Left lung (tissue), 14 donors: ENCODE measurements around the gene GLRB. TPM values are rescaled to one million over a fixed set of nuclear protein-coding genes. Genes with fewer than 3 reads are reported as not detected.

Source experiments
- ATAC-seq: fragments of 200-7000 bp; cut with Tn5 transposase; one replicate; pipeline ENCODE4 v1.9.1; 2020; ENCODE audit warnings: moderate library complexity
- DNase-seq, 4 donors: peaks; one replicate each; pipeline ENCODE4 v3.0.0-alpha.2; 2013 to 2020
- H3K27ac ChIP-seq, 2 donors: fragments of 200-600 bp; sonication (generic) in 1 of 2; one replicate each; pipeline versions ENCODE4 v1.5.0 to v1.8.0; 2020 to 2021
- H3K27me3 ChIP-seq, 2 donors: fragments of 200-600 bp; sonication (generic) in 1 of 2; one replicate each; pipeline versions ENCODE4 v1.5.0 to v1.8.0; 2020 to 2021
- H3K36me3 ChIP-seq, 2 donors: fragments of 200-600 bp; sonication (generic) in 1 of 2; one replicate each; pipeline versions ENCODE4 v1.5.0 to v1.8.0; 2020 to 2021
- H3K4me1 ChIP-seq, 2 donors: fragments of 200-600 bp; one replicate each; pipeline ENCODE4 v1.8.0; 2021
- H3K4me3 ChIP-seq, 2 donors: fragments of 200-600 bp; sonication (generic) in 1 of 2; one replicate each; pipeline versions ENCODE4 v1.5.0 to v1.8.0; 2020 to 2021; ENCODE audit warnings: mild to moderate bottlenecking in 1 of 2
- H3K9me3 ChIP-seq, 2 donors: fragments of 200-600 bp; sonication (generic) in 1 of 2; one replicate each; pipeline versions ENCODE4 v1.5.0 to v1.8.0; 2020 to 2021
- CTCF ChIP-seq, 2 donors: fragments of 200-600 bp; sonication (generic) in 1 of 2; IDR thresholded peaks; one replicate each; pipeline versions ENCODE4 v1.5.0 to v1.8.0; 2021; ENCODE audit warnings: antibody characterized with exemption in 2 of 2
- intact Hi-C, 2 donors: fragments of 100-400 bp; cut with DNase I; formaldehyde crosslinking; loops; one replicate each; pipeline versions ENCODE4 v1.11.2 to v1.14.2; 2022
- long read RNA-seq, 12 donors: library from polyadenylated mRNA in 2 of 12; unstranded in 2 of 12; transcript quantifications; one replicate each; pipeline ENCODE4 v2.0.0 and lab custom pipeline, GENCODE V29; 2019 to 2026
- polyA plus RNA-seq, 6 donors: library from polyadenylated mRNA; unstranded; fragments of 120-200 nt; gene quantifications; one replicate each; pipeline ENCODE4 v1.2.1, GENCODE V29; 2013; ENCODE audit not compliant: insufficient read length in 6 of 6
- total RNA-seq, 2 donors: library from RNA; stranded (reverse); fragmentation: NEBNext Ultra II Directional; extraction: Animal tissue kit (Norgen Biotek cat#: 25700); gene quantifications; one replicate each; pipeline ENCODE4 v1.2.1, GENCODE V29; 2021
- donor health status: DM: no; HTN: yes; CAD: no.
- donor health status: DM: no; HTN: no; CAD: no.

GLRB gene
- total RNA-seq = 1 to 10 TPM; 4.0 to 7.2 TPM
- 1 to 10 TPM; 4.4 to 7.1 (median 6.0) TPM for polyA plus RNA-seq
- long read RNA-seq, donor 1, partial matches to known transcripts = 0 of 3 reads
- long read RNA-seq, donor 1, other reads (novel, unspliced or antisense) = 0 of 3 reads
- long read RNA-seq, donor 2 = 0 reads
- long read RNA-seq, donor 3, partial matches to known transcripts = 0 of 1 reads
- long read RNA-seq, donor 3, other reads (novel, unspliced or antisense) = 0 of 1 reads
- long read RNA-seq, donor 4, partial matches to known transcripts = 0 of 3 reads
- long read RNA-seq, donor 4, other reads (novel, unspliced or antisense) = 0 of 3 reads
- long read RNA-seq, donor 5, partial matches to known transcripts = 0 of 2 reads
- long read RNA-seq, donor 5, other reads (novel, unspliced or antisense) = 0 of 2 reads
- long read RNA-seq, donor 6, partial matches to known transcripts = 0 of 3 reads
- long read RNA-seq, donor 6, other reads (novel, unspliced or antisense) = 0 of 3 reads
- long read RNA-seq, donor 7, partial matches to known transcripts = 0 of 2 reads
- long read RNA-seq, donor 7, other reads (novel, unspliced or antisense) = 0 of 2 reads
- long read RNA-seq, donor 8 = 0 reads
- long read RNA-seq, donor 9 = 0 reads
- long read RNA-seq, donor 10 = 0 reads
- long read RNA-seq, donor 11, transcript GLRB-201 (10 exons, 3,126 nt) = major isoform, 22 of 38 reads
- long read RNA-seq, donor 11, partial matches to known transcripts = 15 of 38 reads
- long read RNA-seq, donor 11, other reads (novel, unspliced or antisense) = 0 of 38 reads
- long read RNA-seq, donor 12, partial matches to known transcripts = 0 of 3 reads
- long read RNA-seq, donor 12, other reads (novel, unspliced or antisense) = 0 of 3 reads

GRCh38 chr4:157075811-157076577 is at the start of gene GLRB:
GLRB (plus strand) TSS chr4:157076150; CDS start chr4:157078025, 1,875 bp downstream.
- intact Hi-C loops = no loop called here
- Histone ChIP-seq H3K27ac (no peak within 1 kb of the TSS), H3K4me3 (peak within 1 kb of the TSS; percentile 44 to 45), H3K36me3 (no peaks in the 10 kb centered on the region), H3K27me3 (peaks cover 0 to 40% of the 10 kb centered on the region in 2 donors), H3K9me3 (no peaks in the 10 kb centered on the region), H3K4me1 (peaks cover 0 to 5% of the 10 kb centered on the region in 2 donors)
- peak in 3 of 4 donors; percentile 33 to 85 (median 52) for DNase-seq
- no peak for TF ChIP-seq CTCF (IDR thresholded peaks at IDR 0.05)
- peak; percentile 95 for ATAC-seq

GRCh38 chr4:157035471-157035870 is 40.5 kb upstream of the GLRB start:
- DNase-seq = no peak
- Histone ChIP-seq H3K27ac (no peak overlapping the region), H3K4me3 (no peak overlapping the region), H3K36me3 (no peaks in the 10 kb centered on the region), H3K27me3 (no peaks in the 10 kb centered on the region), H3K9me3 (no peaks in the 10 kb centered on the region), H3K4me1 (no peaks in the 10 kb centered on the region)
- no peak for ATAC-seq
- intact Hi-C loops = no loop called here
- no peak for TF ChIP-seq CTCF (IDR thresholded peaks at IDR 0.05)

DNA sequence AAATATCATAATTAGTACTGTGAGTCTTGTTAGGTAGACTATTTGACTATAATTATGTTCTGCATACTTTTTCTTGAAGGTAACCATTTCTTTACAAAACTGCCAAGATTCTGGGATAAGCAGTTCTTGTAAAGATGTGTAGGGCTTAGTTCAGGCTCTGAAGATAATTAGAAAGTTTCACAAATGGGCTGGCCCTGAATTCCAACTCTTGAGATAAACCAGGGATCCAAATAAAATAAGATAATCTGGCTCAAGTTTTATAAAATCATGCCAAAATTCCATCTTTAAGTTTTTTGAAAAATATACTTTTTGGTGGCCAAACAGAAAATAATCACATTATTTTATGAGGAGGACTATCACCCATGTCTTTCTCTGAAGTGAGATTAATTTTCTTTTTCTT is 35.5 kb upstream of the GLRB start:
- no peak overlapping the region for H3K27ac ChIP-seq
- intact Hi-C loops = no loop called here
- ATAC-seq (no peak), DNase-seq (no peak)
- H3K4me3 ChIP-seq = no peak overlapping the region
- no peaks in the 10 kb centered on the region for H3K36me3 ChIP-seq
- TF ChIP-seq CTCF (IDR thresholded peaks at IDR 0.05) = no peak
- H3K27me3 ChIP-seq = no peaks in the 10 kb centered on the region
- H3K4me1 ChIP-seq = no peaks in the 10 kb centered on the region
- H3K9me3 ChIP-seq = no peaks in the 10 kb centered on the region

GRCh38 chr4:157043131-157043530 is 32.8 kb upstream of the GLRB start:
- no peaks in the 10 kb centered on the region for H3K4me1 ChIP-seq
- no peak for TF ChIP-seq CTCF (IDR thresholded peaks at IDR 0.05)
- no peaks in the 10 kb centered on the region for H3K27me3 ChIP-seq
- H3K4me3 ChIP-seq = no peak overlapping the region
- H3K9me3 ChIP-seq = no peaks in the 10 kb centered on the region
- ATAC-seq (peak; percentile 26), DNase-seq (no peak)
- H3K27ac ChIP-seq = no peak overlapping the region
- no peaks in the 10 kb centered on the region for H3K36me3 ChIP-seq
- intact Hi-C loops = no loop called here
